Liver (tissue), 3 donors: ENCODE data around the gene NEK8.

ENCODE experiments used
- ATF3 ChIP-seq: IDR thresholded peaks from 2 replicates; pipeline ENCODE4 v1.6.1; 2016; ENCODE audit warnings: antibody characterized with exemption
- CTCF ChIP-seq: fragments of 150-350 bp; IDR thresholded peaks from 2 replicates; pipeline ENCODE4 v1.5.1; 2017; ENCODE audit warnings: improper control_type of control experiment, low read depth, low read length; ENCODE audit not compliant: missing input control
- FOXA2 ChIP-seq: IDR thresholded peaks from 2 replicates; pipeline ENCODE4 v1.6.1; 2016; ENCODE audit warnings: antibody characterized with exemption
- GABPA ChIP-seq, 2 donors: IDR thresholded peaks in 1 of 2; conservative IDR thresholded peaks in 1 of 2; 2 replicates each; pipeline ENCODE4 v1.6.1; 2016; ENCODE audit warnings: antibody characterized with exemption in 2 of 2, mild to moderate bottlenecking in 1 of 2, moderate library complexity in 1 of 2
- HNF4G ChIP-seq: IDR thresholded peaks from 2 replicates; pipeline ENCODE4 v1.6.1; 2016; ENCODE audit warnings: antibody characterized with exemption
- JUND ChIP-seq, 2 donors: IDR thresholded peaks; 2 replicates each; pipeline ENCODE4 v1.6.1; 2016; ENCODE audit warnings: antibody characterized with exemption in 2 of 2
- RAD21 ChIP-seq, 2 donors: IDR thresholded peaks; 2 replicates each; pipeline ENCODE4 v1.6.1; 2016; ENCODE audit warnings: antibody characterized with exemption in 2 of 2, mild to moderate bottlenecking in 2 of 2
- REST ChIP-seq: IDR thresholded peaks from 2 replicates; pipeline ENCODE4 v1.6.1; 2016; ENCODE audit warnings: antibody characterized with exemption, mild to moderate bottlenecking
- donor health status: healthy.
- donor health status: healthy.

- TF ChIP-seq HNF4G (no peak), CTCF (no peak), FOXA2 (no peak), GABPA (IDR thresholded peaks at IDR 0.05 in 1 of 2, conservative IDR thresholded peaks at IDR 0.05 in 1 of 2) (no peak), RAD21 (IDR thresholded peaks at IDR 0.05) (no peak), REST (no peak), JUND (IDR thresholded peaks at IDR 0.05) (no peak), ATF3 (no peak)
These were observed 9.4 kb downstream of the NEK8 start for GRCh38 chr17:28737770-28738679.
